Measurements from ENCODE around the gene COA8.

Gene COA8, protein sequence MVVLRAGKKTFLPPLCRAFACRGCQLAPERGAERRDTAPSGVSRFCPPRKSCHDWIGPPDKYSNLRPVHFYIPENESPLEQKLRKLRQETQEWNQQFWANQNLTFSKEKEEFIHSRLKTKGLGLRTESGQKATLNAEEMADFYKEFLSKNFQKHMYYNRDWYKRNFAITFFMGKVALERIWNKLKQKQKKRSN

DNA sequence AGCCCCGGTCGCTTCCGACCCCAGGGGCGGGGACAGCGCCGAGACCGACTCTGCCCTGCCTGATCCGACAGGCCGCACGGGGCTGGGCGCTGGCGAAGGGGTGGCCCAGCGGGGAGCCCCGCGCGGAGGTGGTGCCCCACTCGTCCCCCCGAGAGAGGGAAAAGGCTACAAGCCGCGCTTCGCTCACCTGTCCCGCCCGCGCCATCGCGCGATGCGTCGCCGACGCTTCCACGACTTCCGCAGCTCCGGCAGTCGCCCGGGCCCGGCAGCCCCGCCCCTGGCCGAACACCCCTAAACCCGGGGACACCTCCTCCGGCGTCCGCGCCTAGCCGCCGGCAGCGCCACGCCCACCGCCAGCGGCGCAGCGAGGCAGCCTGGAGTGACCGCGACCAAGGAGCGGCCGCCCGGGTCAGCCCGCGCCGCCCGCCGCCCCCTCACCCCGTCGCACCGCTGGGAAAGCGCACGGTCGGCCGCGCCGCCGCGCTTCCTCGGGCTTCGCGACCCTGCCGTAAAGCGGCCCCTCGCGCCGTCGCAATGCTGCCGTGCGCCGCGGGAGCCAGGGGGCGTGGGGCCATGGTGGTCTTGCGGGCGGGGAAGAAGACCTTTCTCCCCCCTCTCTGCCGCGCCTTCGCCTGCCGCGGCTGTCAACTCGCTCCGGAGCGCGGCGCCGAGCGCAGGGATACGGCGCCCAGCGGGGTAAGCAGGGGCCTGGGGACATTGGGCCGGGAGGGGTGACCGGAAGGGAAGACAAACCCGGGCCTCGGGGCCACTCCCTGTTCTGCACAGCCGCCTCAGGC, at the start of gene COA8, which contains the start of gene BAG5:
Gene COA8 (plus strand): TSS at position 532 of the 797 bp plus-strand sequence. CDS start 42 bp downstream, at position 574.
Gene BAG5 (minus strand): TSS at position 229 of the 797 bp plus-strand sequence. CDS start 1,493 bp downstream, outside the sequence.
- in situ Hi-C loops (cut with HindIII; ENCODE audit: low sequenced_read_pairs): no loop called here

DNA sequence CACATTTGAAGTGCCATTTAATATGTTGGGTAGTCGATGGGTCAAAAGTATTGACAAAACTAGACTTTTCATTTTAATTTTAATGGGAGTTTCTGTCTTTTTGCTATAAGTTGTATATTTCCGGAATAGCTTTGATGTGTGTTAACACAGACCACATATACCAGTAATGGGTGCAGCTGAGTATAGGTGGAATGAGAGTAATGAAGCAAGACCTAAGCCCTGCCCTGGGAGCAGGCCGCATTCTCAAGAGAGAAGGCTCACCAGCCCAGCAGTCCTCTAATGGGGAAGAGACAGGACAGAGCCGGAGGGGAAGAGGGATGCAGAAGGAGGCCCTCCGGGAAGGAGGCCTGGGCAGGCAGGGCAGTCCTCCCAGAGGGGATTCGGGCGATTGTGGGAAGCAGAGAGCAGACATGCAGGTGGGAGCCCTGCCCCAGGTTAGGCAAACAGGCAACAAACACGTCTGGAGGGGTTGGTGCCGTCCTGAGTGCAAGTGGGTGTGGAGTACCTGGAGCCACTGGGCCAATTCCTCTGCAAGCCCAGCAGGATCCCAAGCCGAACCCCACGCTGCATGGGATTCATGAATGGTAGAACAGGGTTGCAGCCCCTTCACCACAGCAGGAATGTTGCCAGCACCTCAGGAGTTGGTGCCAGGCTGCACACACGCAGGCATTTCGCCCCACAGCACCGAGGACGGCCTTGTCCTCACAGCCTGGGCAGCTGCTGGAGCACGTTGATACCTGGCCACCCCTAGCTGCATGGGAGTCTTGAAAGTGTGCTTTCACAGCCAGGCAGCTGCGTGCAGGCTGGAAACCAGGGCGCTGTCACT, 48.0 kb upstream of the COA8 start:
- in situ Hi-C loops (cut with HindIII; ENCODE audit: low sequenced_read_pairs): no loop called here

- in situ Hi-C loops (cut with HindIII; ENCODE audit: low sequenced_read_pairs): no loop called here
These were observed 46.2 kb upstream of the COA8 start for GRCh38 chr14:103516426-103517173.

GRCh38 chr14:103517174-103517566, 45.6 kb upstream of the COA8 start:
- in situ Hi-C loops (cut with HindIII; ENCODE audit: low sequenced_read_pairs): no loop called here

DNA sequence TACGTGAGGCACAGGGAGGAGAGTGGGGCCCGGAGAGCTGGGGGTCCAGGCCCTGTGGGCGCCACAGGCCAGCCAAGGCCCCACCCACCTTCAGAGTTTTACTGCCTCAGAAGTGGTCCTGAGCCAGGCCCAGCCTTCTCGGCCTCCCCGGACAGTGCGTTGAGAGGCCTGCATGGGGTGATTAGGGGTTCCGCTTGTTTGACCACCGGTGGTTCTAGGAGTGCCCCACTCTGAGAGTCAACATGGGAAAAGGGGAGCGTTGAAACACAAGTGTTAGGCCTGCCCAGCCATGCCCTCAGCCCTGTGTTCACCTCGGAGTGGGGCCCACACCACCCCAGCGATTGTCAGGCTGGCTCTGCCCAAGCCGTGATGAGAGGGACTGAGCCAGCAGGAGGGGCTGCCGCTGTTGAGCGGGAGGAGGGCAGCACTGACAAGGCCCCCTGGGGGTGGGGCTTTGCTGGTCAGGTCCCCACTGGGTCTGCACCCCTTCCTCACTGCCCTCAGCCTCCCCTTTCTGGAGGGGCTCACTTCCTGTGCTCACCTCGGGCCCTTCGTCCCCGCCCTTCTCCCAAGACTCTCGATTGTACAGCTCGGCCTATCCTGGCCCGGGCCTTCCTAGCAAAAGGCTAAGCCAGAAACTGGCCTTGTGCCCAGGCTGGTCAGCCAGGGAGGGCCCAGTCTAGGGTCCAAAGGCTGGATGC, 44.9 kb upstream of the COA8 start:
- in situ Hi-C loops (cut with HindIII; ENCODE audit: low sequenced_read_pairs): no loop called here

DNA sequence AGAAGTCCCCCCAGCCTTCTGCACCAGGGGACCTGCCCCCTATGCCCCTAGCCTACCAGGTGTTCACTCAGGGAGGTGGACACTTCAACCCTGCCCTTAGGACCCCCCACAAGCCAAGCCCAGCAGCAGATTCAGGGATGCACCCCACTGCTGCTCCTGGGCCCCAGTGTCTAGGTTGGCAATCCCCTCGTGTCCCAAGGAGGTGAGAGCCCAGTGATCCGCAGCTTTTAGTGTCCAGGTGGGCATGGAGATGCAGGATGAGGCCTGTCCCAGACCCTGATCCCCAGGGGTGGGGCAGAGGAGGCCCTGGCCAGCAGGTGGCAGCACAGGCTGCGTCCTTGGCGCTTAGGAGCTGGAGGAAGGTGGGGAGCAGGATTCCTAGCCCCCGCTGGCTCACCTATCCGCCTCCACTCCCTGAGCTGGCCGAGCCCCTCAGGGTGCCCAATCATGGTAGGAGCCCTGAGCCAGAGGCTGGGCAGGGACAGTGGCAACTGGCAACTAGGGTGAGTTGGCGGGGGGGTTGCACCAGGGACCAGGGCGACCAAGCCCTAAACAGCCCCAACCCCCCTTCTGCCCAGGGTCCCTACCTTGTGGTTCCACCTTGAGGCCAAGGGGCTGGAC, 44.2 kb upstream of the COA8 start:
- in situ Hi-C loops (cut with HindIII; ENCODE audit: low sequenced_read_pairs): no loop called here

DNA sequence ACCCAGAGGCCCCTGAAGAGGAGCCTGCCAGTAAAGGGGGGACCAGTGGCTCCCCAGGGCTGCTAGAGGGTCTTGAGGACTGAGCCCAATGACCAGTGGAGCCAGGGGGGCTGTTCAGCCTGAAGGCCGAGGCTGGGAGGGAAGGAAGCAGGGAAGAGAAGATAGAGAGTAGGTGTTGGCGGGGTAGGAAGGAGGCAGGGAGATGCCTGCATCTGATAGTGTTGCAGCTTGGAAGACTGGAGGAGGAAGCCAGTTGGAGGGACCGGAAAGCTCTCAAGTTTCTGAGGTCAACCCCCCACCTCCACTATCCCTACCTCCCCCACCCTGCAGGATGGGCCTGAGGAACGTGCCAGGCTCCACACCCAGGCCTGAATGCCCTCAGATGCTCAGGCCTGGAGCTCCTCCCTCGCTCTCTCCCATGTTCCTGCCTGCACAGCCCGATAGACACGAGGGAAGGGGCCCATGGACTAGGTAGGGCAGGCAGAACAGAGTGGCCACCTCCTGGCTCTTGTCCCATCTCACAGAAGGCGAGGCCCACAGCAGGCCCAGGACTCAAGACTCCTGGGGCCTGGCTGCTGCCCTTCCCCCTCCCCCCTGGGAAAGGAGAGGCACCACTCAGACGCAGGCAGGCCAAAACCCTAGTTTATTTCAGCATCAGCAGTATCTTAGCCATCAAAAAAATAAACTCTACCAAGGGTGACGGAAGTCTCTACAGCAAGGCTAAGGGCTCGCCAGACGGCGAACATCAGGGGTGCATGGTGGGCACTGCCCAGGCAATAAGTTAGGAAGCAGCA, 43.5 kb upstream of the COA8 start:
- in situ Hi-C loops (cut with HindIII; ENCODE audit: low sequenced_read_pairs): no loop called here

- in situ Hi-C loops (cut with HindIII; ENCODE audit: low sequenced_read_pairs): no loop called here
These were observed 42.9 kb upstream of the COA8 start for GRCh38 chr14:103519837-103520212.

DNA sequence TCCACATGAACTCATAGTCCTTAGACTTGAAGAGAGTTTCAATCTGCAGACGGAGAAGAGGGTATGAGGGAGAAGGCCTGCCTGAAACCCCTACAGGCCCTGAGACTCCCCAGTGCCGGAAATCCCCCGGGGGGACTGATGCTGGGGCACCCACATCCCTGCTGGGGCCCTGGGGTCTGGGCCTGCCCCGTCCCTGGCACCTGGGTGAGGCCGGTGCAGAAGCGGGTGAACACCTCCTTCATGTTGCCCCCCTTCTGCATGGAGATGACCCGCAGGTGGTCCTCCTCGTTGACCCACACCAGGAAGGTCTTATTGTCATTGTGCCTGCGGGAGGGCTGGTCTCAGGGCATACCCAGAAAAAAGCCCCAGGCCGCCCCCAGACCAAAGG, 42.5 kb upstream of the COA8 start:
- in situ Hi-C loops (cut with HindIII; ENCODE audit: low sequenced_read_pairs): no loop called here

DNA sequence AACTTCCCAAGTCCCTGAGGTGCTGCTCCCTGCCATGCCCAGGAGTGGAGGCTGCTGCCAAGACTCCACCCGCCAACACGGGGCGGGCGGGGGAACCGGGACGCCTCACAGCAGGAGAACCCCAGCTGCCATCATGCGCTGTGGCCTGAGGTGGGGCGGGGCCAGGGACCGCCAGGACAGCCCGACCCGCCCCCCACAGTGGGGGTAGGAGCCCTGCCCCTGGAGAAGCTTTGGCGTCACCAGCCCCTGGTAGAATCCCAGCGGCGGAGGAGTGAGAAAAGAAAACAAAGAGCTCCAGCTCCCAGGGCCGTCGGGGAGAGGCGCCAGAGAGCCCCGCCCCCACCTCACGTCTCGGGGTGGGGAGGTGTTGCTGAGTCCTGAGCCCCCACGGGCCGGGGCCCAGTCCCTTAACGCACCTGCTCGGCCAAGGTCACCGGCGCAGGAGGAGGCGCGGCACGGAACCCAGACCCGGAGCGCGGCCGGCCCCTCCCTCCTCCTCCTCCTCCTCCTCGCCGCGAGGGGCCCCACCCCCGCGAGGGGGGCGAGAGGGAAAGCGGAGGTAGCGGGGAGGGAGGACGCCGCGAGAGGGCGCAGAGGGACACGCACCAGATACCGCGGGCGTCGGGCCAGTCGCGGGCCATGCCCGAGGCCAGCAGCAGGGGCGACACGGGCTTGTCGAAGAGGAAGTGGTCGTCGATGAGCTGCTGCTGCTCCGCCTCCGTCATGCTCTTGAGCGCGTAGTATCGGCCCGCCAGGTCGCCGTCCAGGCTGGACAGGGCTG, 41.9 kb upstream of the COA8 start:
- in situ Hi-C loops (cut with HindIII; ENCODE audit: low sequenced_read_pairs): no loop called here

DNA sequence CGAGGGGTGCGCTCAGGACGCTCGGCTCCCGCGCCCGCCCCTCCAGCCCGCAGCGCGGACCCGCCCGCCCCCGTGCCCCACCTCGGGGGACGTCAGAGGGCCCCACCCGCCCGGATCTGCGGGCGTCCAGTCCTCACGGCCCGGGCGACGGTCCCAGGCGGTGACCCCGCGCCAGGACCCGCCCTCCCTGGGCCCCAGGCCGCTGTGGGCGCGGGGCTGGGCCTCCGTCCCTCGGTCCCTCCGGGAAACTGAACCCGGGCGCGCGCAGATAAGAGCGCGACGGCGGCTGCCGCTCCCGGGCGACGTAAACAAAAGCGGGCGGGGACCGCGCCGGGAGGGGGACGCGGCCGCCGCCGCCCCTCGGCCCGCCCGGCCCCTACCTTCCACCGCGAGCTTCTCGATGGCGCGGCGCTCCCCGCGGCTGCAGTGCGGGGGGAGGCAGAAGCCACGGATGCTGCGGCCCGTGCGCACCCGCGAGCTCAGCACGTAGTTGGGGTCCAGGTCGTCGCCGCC, 41.3 kb upstream of the COA8 start:
- in situ Hi-C loops (cut with HindIII; ENCODE audit: low sequenced_read_pairs): no loop called here

GRCh38 chr14:103521951-103522563, 40.7 kb upstream of the COA8 start:
- in situ Hi-C loops (cut with HindIII; ENCODE audit: low sequenced_read_pairs): no loop called here

DNA sequence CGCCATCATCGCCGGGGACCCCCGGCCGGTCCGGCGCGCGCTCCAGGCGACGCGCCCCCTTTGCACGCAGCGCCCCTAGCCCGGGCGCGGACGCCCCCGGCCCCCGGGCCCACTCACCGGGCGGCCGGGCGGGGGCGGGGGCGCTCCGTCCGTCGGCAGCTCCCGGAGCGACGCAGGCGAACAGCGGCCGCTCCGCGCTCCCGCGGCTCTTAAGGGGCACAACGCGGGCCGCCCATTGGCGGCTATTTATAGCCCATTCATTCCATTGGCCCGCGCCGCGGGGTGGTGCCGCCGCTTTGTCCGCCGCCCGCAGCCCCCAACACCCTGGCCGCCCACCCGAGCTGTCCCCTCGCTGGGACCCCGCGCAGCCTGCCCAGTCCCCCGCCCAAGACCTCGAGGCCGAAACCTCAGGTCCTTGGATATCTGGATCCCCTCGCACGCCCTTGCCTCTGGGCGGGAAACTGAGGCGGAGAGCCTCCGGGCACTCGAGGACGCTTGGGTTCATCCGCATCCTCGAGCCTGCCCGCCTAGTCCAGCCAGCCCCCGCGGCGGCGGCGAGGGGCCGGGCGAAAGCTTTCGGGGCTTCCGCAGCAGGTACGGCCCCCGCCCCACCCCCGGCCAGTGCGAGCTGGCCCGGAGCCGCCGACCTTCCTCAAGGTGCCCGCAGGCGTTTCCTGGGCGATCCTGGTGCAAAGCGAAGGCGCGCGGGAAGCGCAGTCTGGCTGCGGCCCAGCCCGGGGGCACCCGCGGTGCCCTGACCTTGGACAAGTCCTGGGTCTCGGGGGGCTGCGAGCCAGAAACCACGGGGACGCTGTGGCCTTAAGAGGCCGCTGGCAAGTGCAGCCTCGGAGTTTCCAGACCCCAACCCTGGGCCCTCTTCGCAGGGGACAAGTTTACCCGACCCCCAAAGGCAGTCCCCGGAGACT, 39.8 kb upstream of the COA8 start, which contains the start of gene CKB:
Gene CKB (minus strand): TSS at position 182 of the 926 bp plus-strand sequence. CDS start 337 bp downstream, outside the sequence.
- in situ Hi-C loops (cut with HindIII; ENCODE audit: low sequenced_read_pairs): no loop called here

- in situ Hi-C loops (cut with HindIII; ENCODE audit: low sequenced_read_pairs): no loop called here
These were observed 39.2 kb upstream of the COA8 start for GRCh38 chr14:103523575-103523954.

GRCh38 chr14:103524002-103524935, 38.5 kb upstream of the COA8 start:
- in situ Hi-C loops (cut with HindIII; ENCODE audit: low sequenced_read_pairs): no loop called here
